ENCODE measurements around the gene SUSD1. TPM values are rescaled to one million over a fixed set of nuclear protein-coding genes. Genes with fewer than 3 reads are reported as not detected.

SUSD1 gene
- total and polyA plus RNA-seq, 2 donors from 2014 or later: 11.0 to 19.8 TPM

DNA sequence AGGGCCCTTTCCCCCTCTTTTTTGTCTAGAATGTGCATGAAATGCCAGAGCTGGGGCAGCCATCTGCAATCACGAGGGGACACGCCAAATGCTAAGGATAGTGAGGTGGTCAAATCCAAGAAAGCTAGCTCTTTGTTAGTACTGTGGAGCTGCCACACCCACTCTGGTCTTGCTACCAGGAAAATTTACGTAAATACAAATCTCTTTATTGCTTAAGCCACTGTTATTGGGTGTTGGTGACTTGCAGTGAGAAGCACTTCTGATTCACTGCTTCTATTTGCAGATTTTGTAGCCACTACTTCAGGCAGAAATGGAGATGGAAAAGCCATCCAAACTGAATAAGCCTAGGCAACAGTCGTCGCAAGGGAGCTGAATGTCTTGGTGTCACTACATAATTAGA lies 25.6 kb upstream of the SUSD1 start:
- intact Hi-C loops (cut with DNase I): no loop called here
- FAIRE-seq: no peak

DNA sequence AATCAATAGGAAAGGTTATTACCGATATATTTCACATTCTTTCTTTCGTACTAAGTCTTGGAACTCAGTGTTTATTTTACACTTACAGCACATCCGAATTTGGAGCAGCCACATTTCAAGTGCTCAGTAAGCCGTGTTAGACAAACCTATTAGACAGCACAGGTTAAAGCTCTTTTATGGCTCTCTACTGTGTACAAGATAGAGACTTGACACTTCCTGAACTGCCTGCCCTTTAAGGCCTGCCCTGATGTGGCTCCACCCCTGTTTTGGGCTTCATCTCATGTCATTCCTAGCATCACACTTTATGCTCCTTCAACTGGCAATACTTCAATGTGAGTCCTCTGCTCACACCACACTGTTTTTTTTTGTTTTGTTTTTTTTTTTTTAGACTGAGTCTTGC lies 23.5 kb upstream of the SUSD1 start:
- Histone ChIP-seq H3K9me3 (ENCODE audit: control insufficient read depth in 2 of 3, insufficient read depth in 1 of 3, low read length in 3 of 3) (no peaks in the 10 kb centered on the region), H3K27ac (ENCODE audit: low read depth in 2 of 2, low read length in 2 of 2) (no peak overlapping the region), H3K27me3 (ENCODE audit: control insufficient read depth, insufficient read depth, low read length) (no peaks in the 10 kb centered on the region), H3K4me3 (ENCODE audit: low read length in 3 of 3) (no peak overlapping the region), H3K4me1 (ENCODE audit: control insufficient read depth in 2 of 3, insufficient read depth in 2 of 3, low read depth in 1 of 3, low read length in 3 of 3) (peaks cover 0 to 3% (median 0%) of the 10 kb centered on the region in 3 donors), H3K9ac (ENCODE audit: low read length in 3 of 3) (no peak overlapping the region), H3K36me3 (ENCODE audit: control insufficient read depth in 2 of 3, insufficient read depth in 3 of 3, low read length in 3 of 3) (no peaks in the 10 kb centered on the region)
- no peak for FAIRE-seq
- peak in 2 of 5 donors; percentile 44 to 48 for DNase-seq
- intact Hi-C loops (cut with DNase I): no loop called here
- TF ChIP-seq, protein P1, sequence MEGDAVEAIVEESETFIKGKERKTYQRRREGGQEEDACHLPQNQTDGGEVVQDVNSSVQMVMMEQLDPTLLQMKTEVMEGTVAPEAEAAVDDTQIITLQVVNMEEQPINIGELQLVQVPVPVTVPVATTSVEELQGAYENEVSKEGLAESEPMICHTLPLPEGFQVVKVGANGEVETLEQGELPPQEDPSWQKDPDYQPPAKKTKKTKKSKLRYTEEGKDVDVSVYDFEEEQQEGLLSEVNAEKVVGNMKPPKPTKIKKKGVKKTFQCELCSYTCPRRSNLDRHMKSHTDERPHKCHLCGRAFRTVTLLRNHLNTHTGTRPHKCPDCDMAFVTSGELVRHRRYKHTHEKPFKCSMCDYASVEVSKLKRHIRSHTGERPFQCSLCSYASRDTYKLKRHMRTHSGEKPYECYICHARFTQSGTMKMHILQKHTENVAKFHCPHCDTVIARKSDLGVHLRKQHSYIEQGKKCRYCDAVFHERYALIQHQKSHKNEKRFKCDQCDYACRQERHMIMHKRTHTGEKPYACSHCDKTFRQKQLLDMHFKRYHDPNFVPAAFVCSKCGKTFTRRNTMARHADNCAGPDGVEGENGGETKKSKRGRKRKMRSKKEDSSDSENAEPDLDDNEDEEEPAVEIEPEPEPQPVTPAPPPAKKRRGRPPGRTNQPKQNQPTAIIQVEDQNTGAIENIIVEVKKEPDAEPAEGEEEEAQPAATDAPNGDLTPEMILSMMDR (IDR thresholded peaks at IDR 0.05; ENCODE audit: borderline replicate concordance, extremely low read depth, insufficient read depth): no peak

More for the DNA sequence above, 25.6 kb upstream of the SUSD1 start:
- Histone ChIP-seq H3K27ac (ENCODE audit: low read depth in 2 of 2, low read length in 2 of 2) (no peak overlapping the region), H3K4me3 (ENCODE audit: low read length in 3 of 3) (no peak overlapping the region), H3K36me3 (ENCODE audit: control insufficient read depth in 2 of 3, insufficient read depth in 3 of 3, low read length in 3 of 3) (no peaks in the 10 kb centered on the region), H3K4me1 (ENCODE audit: control insufficient read depth in 2 of 3, insufficient read depth in 2 of 3, low read depth in 1 of 3, low read length in 3 of 3) (no peaks in the 10 kb centered on the region), H3K9ac (ENCODE audit: low read length in 3 of 3) (no peak overlapping the region), H3K27me3 (ENCODE audit: control insufficient read depth, insufficient read depth, low read length) (no peaks in the 10 kb centered on the region), H3K9me3 (ENCODE audit: control insufficient read depth in 2 of 3, insufficient read depth in 1 of 3, low read length in 3 of 3) (no peaks in the 10 kb centered on the region)
- DNase-seq: no peak
- TF ChIP-seq, protein P1 (IDR thresholded peaks at IDR 0.05; ENCODE audit: borderline replicate concordance, extremely low read depth, insufficient read depth): no peak

DNA sequence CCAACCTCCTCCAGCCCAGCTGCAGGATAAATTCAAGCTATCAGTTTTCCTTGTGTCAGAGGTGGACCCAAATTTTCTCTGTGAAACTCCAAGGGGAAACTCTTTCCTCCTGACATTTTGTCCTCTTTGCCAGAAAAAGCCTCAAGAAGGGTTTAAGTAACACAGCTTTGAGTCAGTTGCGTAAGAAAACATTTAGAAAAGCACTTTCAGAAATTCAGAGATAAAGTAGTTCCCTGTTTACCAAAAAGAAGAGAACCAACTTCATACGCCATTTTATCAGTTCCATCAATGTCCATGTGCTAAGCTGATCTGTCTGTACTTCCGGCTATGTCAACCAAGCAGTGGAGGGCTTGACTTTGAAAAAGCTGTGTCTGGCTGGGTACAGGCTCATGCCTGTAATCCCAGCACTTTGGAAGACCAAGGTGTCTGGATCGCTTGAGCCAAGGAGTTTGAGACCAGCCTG lies 19.9 kb upstream of the SUSD1 start:
- H3K9me3 ChIP-seq (ENCODE audit: control insufficient read depth in 2 of 3, insufficient read depth in 1 of 3, low read length in 3 of 3): no peaks in the 10 kb centered on the region
- H3K4me1 ChIP-seq (ENCODE audit: control insufficient read depth in 2 of 3, insufficient read depth in 2 of 3, low read depth in 1 of 3, low read length in 3 of 3): peaks cover 0 to 3% (median 0%) of the 10 kb centered on the region in 3 donors
- DNase-seq: peak in 2 of 5 donors; percentile 78 to 82
- FAIRE-seq: no peak
- H3K27me3 ChIP-seq (ENCODE audit: control insufficient read depth, insufficient read depth, low read length): no peaks in the 10 kb centered on the region
- intact Hi-C loops (cut with DNase I): no loop called here
- TF ChIP-seq, protein P1 (IDR thresholded peaks at IDR 0.05; ENCODE audit: borderline replicate concordance, extremely low read depth, insufficient read depth): no peak
- peak overlapping the region in 1 of 2 donors; percentile 37 for H3K27ac ChIP-seq (ENCODE audit: low read depth in 2 of 2, low read length in 2 of 2)
- H3K4me3 ChIP-seq (ENCODE audit: low read length in 3 of 3): no peak overlapping the region
- H3K36me3 ChIP-seq (ENCODE audit: control insufficient read depth in 2 of 3, insufficient read depth in 3 of 3, low read length in 3 of 3): no peaks in the 10 kb centered on the region
- no peak overlapping the region for H3K9ac ChIP-seq (ENCODE audit: low read length in 3 of 3)

All from kidney (tissue), 14 donors.